ENCODE measurements around the gene SLC27A5.

Gene SLC27A5

GRCh38 chr19:58531034-58531840 is 19.4 kb upstream of the SLC27A5 start:
- DNase-seq (ENCODE audit: low read depth): no peak
- TF ChIP-seq CTCF (IDR thresholded peaks at IDR 0.05; ENCODE audit: control insufficient read depth, extremely low read depth, insufficient read depth): no peak
- no peak overlapping the region for H3K4me3 ChIP-seq (ENCODE audit: low read depth, low read length)

- DNase-seq (ENCODE audit: low read depth): no peak
These were observed 17.6 kb upstream of the SLC27A5 start for GRCh38 chr19:58529405-58529804.

GRCh38 chr19:58522709-58523108 is 10.9 kb upstream of the SLC27A5 start:
- DNase-seq (ENCODE audit: low read depth): no peak
- no peak for TF ChIP-seq CTCF (IDR thresholded peaks at IDR 0.05; ENCODE audit: control insufficient read depth, extremely low read depth, insufficient read depth)
- no peak overlapping the region for H3K4me3 ChIP-seq (ENCODE audit: low read depth, low read length)

More at GRCh38 chr19:58529405-58529804, 17.6 kb upstream of the SLC27A5 start:
- no peak for TF ChIP-seq CTCF (IDR thresholded peaks at IDR 0.05; ENCODE audit: control insufficient read depth, extremely low read depth, insufficient read depth)
- H3K4me3 ChIP-seq (ENCODE audit: low read depth, low read length): no peak overlapping the region

- peak overlapping the region; percentile 38 for H3K4me3 ChIP-seq (ENCODE audit: low read depth, low read length)
- DNase-seq (ENCODE audit: low read depth): no peak
- no peak for TF ChIP-seq CTCF (IDR thresholded peaks at IDR 0.05; ENCODE audit: control insufficient read depth, extremely low read depth, insufficient read depth)
These were observed 9.9 kb upstream of the SLC27A5 start for GRCh38 chr19:58521651-58522050.

GRCh38 chr19:58520257-58520599 is 8.4 kb upstream of the SLC27A5 start:
- peak overlapping the region; percentile 81 for H3K4me3 ChIP-seq (ENCODE audit: low read depth, low read length)
- TF ChIP-seq CTCF (IDR thresholded peaks at IDR 0.05; ENCODE audit: control insufficient read depth, extremely low read depth, insufficient read depth): no peak
- no peak for DNase-seq (ENCODE audit: low read depth)

- DNase-seq (ENCODE audit: low read depth): peak; percentile 91
- peak; percentile 86 for TF ChIP-seq CTCF (IDR thresholded peaks at IDR 0.05; ENCODE audit: control insufficient read depth, extremely low read depth, insufficient read depth)
- peak within 1 kb of the TSS; percentile 81 for H3K4me3 ChIP-seq (ENCODE audit: low read depth, low read length)
These were observed 7.8 kb upstream of the SLC27A5 start, which contains the start of gene ZBTB45 for GRCh38 chr19:58519355-58520256. Gene ZBTB45, minus strand, starts transcription at chr19:58519810. Its CDS starts 2,137 bp downstream, at chr19:58517673.
